SK-N-SH (cell line): Measurements from ENCODE around the gene RNF40. TPM values are rescaled to one million over a fixed set of nuclear protein-coding genes. Genes with fewer than 3 reads are reported as not detected.

Source experiments
- CTCF ChIA-PET: fragments of 300-600, 350-600 bp; formaldehyde crosslinking; extraction: SDS; loops from one replicate; lab custom pipeline; 2021; lab: Yijun Ruan, JAX
- POLR2A ChIA-PET: fragments of 350-600 bp; sonication (Branson Sonifier 250); formaldehyde crosslinking; extraction: SDS; loops from one replicate; lab custom pipeline; 2020; ENCODE audit warnings: antibody characterized with exemption, inconsistent platforms; lab: Yijun Ruan, JAX
- DNase-seq: peaks from one replicate; pipeline ENCODE4 v3.0.0; 2012
- H2AFZ ChIP-seq: fragments of 200-600 bp; sonication (generic); 2 replicates; pipeline ENCODE4 v1.8.1; 2016; ENCODE audit warnings: antibody characterized with exemption, mild to moderate bottlenecking, low read depth
- H3F3A ChIP-seq: fragments of 200-600 bp; sonication (generic); replicated peaks from 2 replicates; pipeline ENCODE3; 2016; ENCODE audit warnings: antibody characterized with exemption, mild to moderate bottlenecking; ENCODE audit not compliant: insufficient read depth
- H3K27ac ChIP-seq, 2 experiments: fragments of 200-500 bp in 1 of 2; fragments of 200-600 bp in 1 of 2; sonication (Bioruptor generic) in 1 of 2; sonication (generic), shearing (Covaris generic) in 1 of 2; 2 replicates each; pipeline versions ENCODE4 v1.5.1 to v1.6.1; 2014 to 2016; ENCODE audit warnings: low read depth in 2 of 2, inconsistent platforms in 1 of 2, low read length in 1 of 2, mild to moderate bottlenecking in 1 of 2, mixed read lengths in 1 of 2
- H3K27me3 ChIP-seq: fragments of 200-600 bp; sonication (generic), shearing (Covaris generic); 2 replicates; pipeline ENCODE4 v1.6.1; 2016; ENCODE audit warnings: mixed run types; ENCODE audit not compliant: insufficient read depth
- H3K36me3 ChIP-seq, 2 experiments: fragments of 200-500 bp in 1 of 2; fragments of 200-600 bp in 1 of 2; sonication (Bioruptor generic) in 1 of 2; sonication (generic) in 1 of 2; replicated peaks in 1 of 2; 2 replicates each; pipeline versions ENCODE3 to v1.5.1; 2014 to 2016; ENCODE audit warnings: low read length in 1 of 2, mild to moderate bottlenecking in 1 of 2; ENCODE audit not compliant: insufficient read depth in 2 of 2, control insufficient read depth in 1 of 2
- H3K4me1 ChIP-seq, 2 experiments: fragments of 200-500 bp in 1 of 2; fragments of 200-600 bp in 1 of 2; sonication (Bioruptor generic) in 1 of 2; sonication (generic), shearing (Covaris generic) in 1 of 2; 2 replicates each; pipeline versions ENCODE4 v1.5.1 to v1.6.1; 2014 to 2016; ENCODE audit warnings: low read depth in 1 of 2, low read length in 1 of 2, mixed run types in 1 of 2; ENCODE audit not compliant: insufficient read depth in 2 of 2, control insufficient read depth in 1 of 2
- H3K4me2 ChIP-seq: fragments of 200-600 bp; sonication (generic), shearing (Covaris generic); 2 replicates; pipeline ENCODE4 v1.6.1; 2017; ENCODE audit warnings: mixed run types
- H3K4me3 ChIP-seq, 2 experiments: fragments of 200-500 bp in 1 of 2; fragments of 200-600 bp in 1 of 2; sonication (Bioruptor generic) in 1 of 2; sonication (generic), shearing (Covaris generic) in 1 of 2; 2 replicates each; pipeline versions ENCODE4 v1.5.1 to v1.8.1; 2014 to 2016; ENCODE audit warnings: low read depth in 2 of 2, inconsistent platforms in 1 of 2, low read length in 1 of 2, mild to moderate bottlenecking in 1 of 2, mixed read lengths in 1 of 2, moderate library complexity in 1 of 2
- H3K79me2 ChIP-seq: fragments of 200-600 bp; sonication (generic); 2 replicates; pipeline ENCODE4 v1.8.1; 2017; ENCODE audit warnings: mild to moderate bottlenecking; ENCODE audit not compliant: insufficient read depth
- H3K9ac ChIP-seq: fragments of 200-600 bp; sonication (generic); 2 replicates; pipeline ENCODE4 v1.6.1; 2017; ENCODE audit warnings: mixed run types
- H3K9me2 ChIP-seq: fragments of 200-600 bp; sonication (generic); 2 replicates; pipeline ENCODE4 v1.6.1; 2017; ENCODE audit warnings: mixed run types
- H3K9me3 ChIP-seq: fragments of 200-600 bp; sonication (generic); 2 replicates; pipeline ENCODE4 v1.6.1; 2017; ENCODE audit warnings: mixed run types, mild to moderate bottlenecking, moderate library complexity
- H4K20me1 ChIP-seq: fragments of 200-600 bp; sonication (generic); 2 replicates; pipeline ENCODE4 v1.6.1; 2017; ENCODE audit warnings: mild to moderate bottlenecking, mixed run types; ENCODE audit not compliant: insufficient read depth
- GABPA ChIP-seq: IDR thresholded peaks from 2 replicates; pipeline ENCODE4 v1.4.0; 2012; ENCODE audit warnings: low read depth, mild to moderate bottlenecking
- JUND ChIP-seq: IDR thresholded peaks from 2 replicates; pipeline ENCODE4 v1.4.0; 2012
- NFIC ChIP-seq: IDR thresholded peaks from 2 replicates; pipeline ENCODE4 v1.4.0; 2012; ENCODE audit warnings: borderline replicate concordance
- NRF1 ChIP-seq: IDR thresholded peaks from 2 replicates; pipeline ENCODE4 v1.6.1; 2012; ENCODE audit warnings: low read depth, mild to moderate bottlenecking, low read length
- POLR2AphosphoS5 ChIP-seq: IDR thresholded peaks from 2 replicates; pipeline ENCODE4 v1.6.1; 2012; ENCODE audit warnings: low read depth, low read length
- RAD21 ChIP-seq: IDR thresholded peaks from 2 replicates; pipeline ENCODE4 v1.6.1; 2012; ENCODE audit warnings: mild to moderate bottlenecking, low read length
- RFX5 ChIP-seq: IDR thresholded peaks from 2 replicates; pipeline ENCODE4 v1.6.1; 2012; ENCODE audit warnings: mild to moderate bottlenecking, improper control_type of control experiment, low read length
- SIN3A ChIP-seq: IDR thresholded peaks from 2 replicates; pipeline ENCODE4 v1.6.1; 2012; ENCODE audit warnings: low read depth, mild to moderate bottlenecking, low read length, moderate library complexity, borderline replicate concordance
- TAF1 ChIP-seq: IDR thresholded peaks from 2 replicates; pipeline ENCODE4 v1.6.1; 2012; ENCODE audit warnings: low read depth, mild to moderate bottlenecking, low read length, moderate library complexity, borderline replicate concordance
- TEAD4 ChIP-seq: IDR thresholded peaks from 2 replicates; pipeline ENCODE4 v1.4.0; 2012; ENCODE audit warnings: mild to moderate bottlenecking, borderline replicate concordance; ENCODE audit not compliant: insufficient read depth
- WGBS: methylation state at CpG from one replicate; pipeline ENCODE4 v1.1.6; 2017; ENCODE audit warnings: low lambda C conversion rate; 5-methylcytosine and 5-hydroxymethylcytosine counted together
- polyA plus RNA-seq, 3 experiments: library from polyadenylated mRNA; depleted of rRNA; stranded (reverse); fragments of >200 nt; gene quantifications; 2 replicates each; pipeline ENCODE4 v1.2.3, GENCODE V29; 2012
- TF ChIP-seq, protein P1 (sequence below): fragments of 200-600 bp; sonication (generic); IDR thresholded peaks from 2 replicates; pipeline ENCODE4 v1.6.1; 2017; ENCODE audit warnings: antibody characterized with exemption, mild to moderate bottlenecking, moderate library complexity
- TF ChIP-seq, protein P2 (sequence below): fragments of 150-350 bp; IDR thresholded peaks from 2 replicates; pipeline ENCODE4 v1.6.1; 2017; ENCODE audit warnings: antibody characterized with exemption, low read length, low read depth, borderline replicate concordance
- TF ChIP-seq, protein P3 (sequence below): IDR thresholded peaks from 2 replicates; pipeline ENCODE4; 2012
- TF ChIP-seq, protein P4 (sequence below): IDR thresholded peaks from 2 replicates; pipeline ENCODE4 v1.4.0; 2012; ENCODE audit warnings: low read depth, borderline replicate concordance

RNF40 gene
- polyA plus RNA-seq, 1 of the 3 experiments (the other 2 are of a cell fraction), result 49.8 TPM

DNA sequence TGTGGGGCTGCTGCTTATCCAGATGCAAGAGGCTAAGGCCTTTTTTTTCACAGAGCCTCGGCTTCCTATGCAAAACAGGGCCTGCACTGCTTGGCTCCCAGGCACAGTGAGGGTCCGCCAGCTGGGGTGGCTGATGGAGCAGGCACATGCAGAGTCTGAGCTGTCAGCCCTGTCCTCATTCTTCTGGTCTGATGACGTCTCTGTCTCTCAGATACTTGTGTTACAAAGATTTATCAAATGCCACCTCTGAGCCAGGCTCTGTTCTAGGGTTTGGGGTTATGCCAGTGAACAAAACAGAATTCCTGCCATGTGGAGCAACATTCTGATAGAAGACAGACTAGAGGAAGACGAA lies 4.8 kb downstream of the RNF40 start:
- no peak overlapping the region for H3K27ac ChIP-seq
- H3K4me2 ChIP-seq, result no peak overlapping the region
- WGBS, result 79% methylated on average over 3 of the region's 4 CpGs
- no peaks in the 10 kb centered on the region for H4K20me1 ChIP-seq
- H3K9me2 ChIP-seq, result no peaks in the 10 kb centered on the region
- no peak overlapping the region for H3K9ac ChIP-seq
- H3K36me3 ChIP-seq, result peaks cover 50 to 78% of the 10 kb centered on the region in 2 experiments
- no peak for DNase-seq
- peaks cover 36% of the 10 kb centered on the region for H3K79me2 ChIP-seq
- no peak overlapping the region for H2AFZ ChIP-seq
- TF ChIP-seq GABPA, result no peak
- TF ChIP-seq RAD21, result no peak
- no peak for TF ChIP-seq NRF1
- TF ChIP-seq, protein P1, sequence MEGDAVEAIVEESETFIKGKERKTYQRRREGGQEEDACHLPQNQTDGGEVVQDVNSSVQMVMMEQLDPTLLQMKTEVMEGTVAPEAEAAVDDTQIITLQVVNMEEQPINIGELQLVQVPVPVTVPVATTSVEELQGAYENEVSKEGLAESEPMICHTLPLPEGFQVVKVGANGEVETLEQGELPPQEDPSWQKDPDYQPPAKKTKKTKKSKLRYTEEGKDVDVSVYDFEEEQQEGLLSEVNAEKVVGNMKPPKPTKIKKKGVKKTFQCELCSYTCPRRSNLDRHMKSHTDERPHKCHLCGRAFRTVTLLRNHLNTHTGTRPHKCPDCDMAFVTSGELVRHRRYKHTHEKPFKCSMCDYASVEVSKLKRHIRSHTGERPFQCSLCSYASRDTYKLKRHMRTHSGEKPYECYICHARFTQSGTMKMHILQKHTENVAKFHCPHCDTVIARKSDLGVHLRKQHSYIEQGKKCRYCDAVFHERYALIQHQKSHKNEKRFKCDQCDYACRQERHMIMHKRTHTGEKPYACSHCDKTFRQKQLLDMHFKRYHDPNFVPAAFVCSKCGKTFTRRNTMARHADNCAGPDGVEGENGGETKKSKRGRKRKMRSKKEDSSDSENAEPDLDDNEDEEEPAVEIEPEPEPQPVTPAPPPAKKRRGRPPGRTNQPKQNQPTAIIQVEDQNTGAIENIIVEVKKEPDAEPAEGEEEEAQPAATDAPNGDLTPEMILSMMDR, result no peak
- no peak for TF ChIP-seq TAF1
- TF ChIP-seq RFX5, result no peak
- TF ChIP-seq, protein P2, sequence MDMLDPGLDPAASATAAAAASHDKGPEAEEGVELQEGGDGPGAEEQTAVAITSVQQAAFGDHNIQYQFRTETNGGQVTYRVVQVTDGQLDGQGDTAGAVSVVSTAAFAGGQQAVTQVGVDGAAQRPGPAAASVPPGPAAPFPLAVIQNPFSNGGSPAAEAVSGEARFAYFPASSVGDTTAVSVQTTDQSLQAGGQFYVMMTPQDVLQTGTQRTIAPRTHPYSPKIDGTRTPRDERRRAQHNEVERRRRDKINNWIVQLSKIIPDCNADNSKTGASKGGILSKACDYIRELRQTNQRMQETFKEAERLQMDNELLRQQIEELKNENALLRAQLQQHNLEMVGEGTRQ, result no peak
- no peak for TF ChIP-seq NFIC
- TF ChIP-seq, protein P3, sequence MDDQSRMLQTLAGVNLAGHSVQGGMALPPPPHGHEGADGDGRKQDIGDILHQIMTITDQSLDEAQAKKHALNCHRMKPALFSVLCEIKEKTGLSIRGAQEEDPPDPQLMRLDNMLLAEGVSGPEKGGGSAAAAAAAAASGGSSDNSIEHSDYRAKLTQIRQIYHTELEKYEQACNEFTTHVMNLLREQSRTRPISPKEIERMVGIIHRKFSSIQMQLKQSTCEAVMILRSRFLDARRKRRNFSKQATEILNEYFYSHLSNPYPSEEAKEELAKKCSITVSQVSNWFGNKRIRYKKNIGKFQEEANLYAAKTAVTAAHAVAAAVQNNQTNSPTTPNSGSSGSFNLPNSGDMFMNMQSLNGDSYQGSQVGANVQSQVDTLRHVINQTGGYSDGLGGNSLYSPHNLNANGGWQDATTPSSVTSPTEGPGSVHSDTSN, result no peak
- no peak for TF ChIP-seq JUND
- TF ChIP-seq, protein P4, sequence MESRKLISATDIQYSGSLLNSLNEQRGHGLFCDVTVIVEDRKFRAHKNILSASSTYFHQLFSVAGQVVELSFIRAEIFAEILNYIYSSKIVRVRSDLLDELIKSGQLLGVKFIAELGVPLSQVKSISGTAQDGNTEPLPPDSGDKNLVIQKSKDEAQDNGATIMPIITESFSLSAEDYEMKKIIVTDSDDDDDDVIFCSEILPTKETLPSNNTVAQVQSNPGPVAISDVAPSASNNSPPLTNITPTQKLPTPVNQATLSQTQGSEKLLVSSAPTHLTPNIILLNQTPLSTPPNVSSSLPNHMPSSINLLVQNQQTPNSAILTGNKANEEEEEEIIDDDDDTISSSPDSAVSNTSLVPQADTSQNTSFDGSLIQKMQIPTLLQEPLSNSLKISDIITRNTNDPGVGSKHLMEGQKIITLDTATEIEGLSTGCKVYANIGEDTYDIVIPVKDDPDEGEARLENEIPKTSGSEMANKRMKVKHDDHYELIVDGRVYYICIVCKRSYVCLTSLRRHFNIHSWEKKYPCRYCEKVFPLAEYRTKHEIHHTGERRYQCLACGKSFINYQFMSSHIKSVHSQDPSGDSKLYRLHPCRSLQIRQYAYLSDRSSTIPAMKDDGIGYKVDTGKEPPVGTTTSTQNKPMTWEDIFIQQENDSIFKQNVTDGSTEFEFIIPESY, result no peak
- no peak for TF ChIP-seq POLR2AphosphoS5
- no peak for TF ChIP-seq TEAD4
- TF ChIP-seq SIN3A, result no peak
- no peak overlapping the region for H3K4me3 ChIP-seq
- no peaks in the 10 kb centered on the region for H3K27me3 ChIP-seq
- ChIA-PET POLR2A (no interaction called here), CTCF (no interaction called here)
- no peaks in the 10 kb centered on the region for H3K9me3 ChIP-seq
- H3F3A ChIP-seq, result no peaks in the 10 kb centered on the region
- H3K4me1 ChIP-seq, result peaks cover 8 to 14% of the 10 kb centered on the region in 2 experiments; a peak in 3 of 4 replicates
